COLO829 (cell line): Measurements from ENCODE around the gene ABCA6.
"Not testable (repeated sequence)": the region's sequence is repeated elsewhere in the genome, so short reads cannot be mapped to it uniquely, and the experiment has no call there.

ENCODE experiments used
- DNase-seq: peaks from one replicate; pipeline ENCODE4 v3.0.0; 2012; ENCODE audit warnings: low spot score

ABCA6 gene

GRCh38 chr17:69134112-69134511 is 7.6 kb downstream of the ABCA6 start:
- no peak for DNase-seq

- DNase-seq = no peak
These were observed 10.9 kb downstream of the ABCA6 start for GRCh38 chr17:69130627-69131296.

GRCh38 chr17:69123626-69124025 is 18.1 kb downstream of the ABCA6 start:
- DNase-seq = peak; percentile 19

- no peak for DNase-seq
These were observed 19.6 kb downstream of the ABCA6 start for GRCh38 chr17:69122065-69122464.

- no peak for DNase-seq
These were observed 23.6 kb downstream of the ABCA6 start for GRCh38 chr17:69117855-69118784.

- DNase-seq = no peak
These were observed 29.9 kb downstream of the ABCA6 start for GRCh38 chr17:69111794-69112193.

- DNase-seq = no peak
These were observed 35.6 kb downstream of the ABCA6 start for GRCh38 chr17:69105907-69106730.

GRCh38 chr17:69103557-69104233 is 38.0 kb downstream of the ABCA6 start:
- DNase-seq = no peak

- DNase-seq = no peak
These were observed 43.1 kb downstream of the ABCA6 start for GRCh38 chr17:69098625-69099024.

- DNase-seq = no peak
These were observed 45.2 kb downstream of the ABCA6 start for GRCh38 chr17:69096541-69096940.

GRCh38 chr17:69093995-69094394 is 47.7 kb downstream of the ABCA6 start:
- no peak for DNase-seq

GRCh38 chr17:69093279-69093789 is 48.4 kb downstream of the ABCA6 start:
- DNase-seq = peak; percentile 14

- no peak for DNase-seq
These were observed 51.3 kb downstream of the ABCA6 start for GRCh38 chr17:69090365-69090764.

GRCh38 chr17:69088643-69089200 is 53.0 kb downstream of the ABCA6 start:
- no peak for DNase-seq

GRCh38 chr17:69086641-69087040 is 55.1 kb downstream of the ABCA6 start:
- no peak for DNase-seq

- DNase-seq = no peak
These were observed 56.8 kb downstream of the ABCA6 start for GRCh38 chr17:69084911-69085310.

- no peak for DNase-seq
These were observed 59.0 kb downstream of the ABCA6 start for GRCh38 chr17:69082696-69083095.

- DNase-seq = no peak
These were observed 62.8 kb downstream of the ABCA6 start for GRCh38 chr17:69078864-69079263.

- DNase-seq = no peak
These were observed 65.9 kb downstream of the ABCA6 start for GRCh38 chr17:69075823-69076222.

- not testable (repeated sequence) for DNase-seq
These were observed 68.3 kb downstream of the ABCA6 start for GRCh38 chr17:69073392-69073791.

GRCh38 chr17:69072803-69073256 is 68.9 kb downstream of the ABCA6 start:
- DNase-seq = not testable (repeated sequence)
